ENCODE results near the gene ASTL. TPM values are rescaled to one million over a fixed set of nuclear protein-coding genes. Genes with fewer than 3 reads are reported as not detected.

The ASTL gene
- total and polyA plus RNA-seq, 4 donors = not detected

DNA sequence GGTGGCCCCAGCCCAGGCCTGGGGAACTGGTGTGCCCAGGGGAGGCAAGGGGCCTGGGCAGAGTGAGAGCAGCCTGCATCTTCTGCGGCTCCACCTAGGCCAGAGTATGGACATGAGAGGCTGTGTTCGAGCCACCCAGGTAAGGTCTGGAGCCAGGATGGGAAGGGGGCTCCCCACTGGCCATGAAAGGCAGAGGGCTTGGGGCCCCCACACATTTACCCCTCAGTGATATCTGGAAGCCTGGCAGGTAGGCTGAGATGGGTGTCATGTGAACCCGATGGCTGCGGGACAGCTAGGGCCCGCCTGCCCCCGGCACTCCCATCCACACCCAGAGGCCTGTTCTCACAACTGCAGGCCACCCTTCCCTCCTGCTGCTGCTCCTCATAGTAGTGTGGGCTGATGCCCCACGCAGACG, 35.1 kb downstream of the ASTL start (continued):
- TF ChIP-seq ATF3 (IDR thresholded peaks at IDR 0.05) = no peak

DNA sequence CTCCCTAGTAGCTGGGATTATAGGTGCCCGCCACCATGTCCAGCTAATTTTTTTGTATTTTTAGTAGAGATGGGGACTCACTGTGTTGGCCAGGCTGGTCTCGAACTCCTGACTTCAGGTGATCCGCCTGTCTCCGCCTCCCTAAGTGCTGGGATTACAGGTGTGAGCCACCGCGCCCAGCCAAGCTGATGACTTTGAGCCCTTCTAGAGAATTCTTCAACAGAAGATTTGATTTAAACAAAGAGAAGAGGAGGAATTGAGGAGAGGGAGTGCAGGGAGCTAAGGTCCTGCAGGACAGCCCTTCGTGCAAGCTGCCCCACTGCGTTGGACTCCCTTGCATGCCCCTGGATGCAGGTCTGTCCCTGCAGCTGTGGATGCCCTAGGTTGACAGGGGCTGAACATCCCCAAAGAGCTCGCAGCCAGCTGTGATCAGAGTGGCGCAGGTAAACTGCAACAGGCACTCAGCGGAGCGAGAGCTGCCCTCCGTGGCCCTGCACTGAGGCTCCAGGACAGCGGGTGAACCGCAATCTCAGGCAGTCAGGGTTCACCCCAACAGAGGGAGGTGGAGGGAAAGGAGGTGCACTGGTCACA, 35.6 kb downstream of the ASTL start:
- peaks cover 0 to 10% (median 5%) of the 10 kb centered on the region in 4 donors for H3K9me3 ChIP-seq (ENCODE audit: control insufficient read depth in 4 of 4, low read length in 3 of 4)
- peak overlapping the region in 1 of 2 donors; percentile 38 for H3K27ac ChIP-seq (ENCODE audit: low read depth in 1 of 2, low read length in 2 of 2)
- TF ChIP-seq JUND (IDR thresholded peaks at IDR 0.05) = no peak
- no peak for TF ChIP-seq FOXA2 (IDR thresholded peaks at IDR 0.05)
- no peak for TF ChIP-seq TAF1 (conservative IDR thresholded peaks at IDR 0.05)
- H3K9ac ChIP-seq (ENCODE audit: low read depth in 1 of 2, low read length in 2 of 2) = no peak overlapping the region
- H3K4me3 ChIP-seq (ENCODE audit: low read depth in 1 of 3, low read length in 3 of 3) = no peak overlapping the region
- H3K27me3 ChIP-seq (ENCODE audit: control insufficient read depth in 4 of 4, insufficient read depth in 4 of 4, low read length in 3 of 4) = no peaks in the 10 kb centered on the region
- peaks cover 0 to 5% (median 2%) of the 10 kb centered on the region in 4 donors for H3K4me1 ChIP-seq (ENCODE audit: control insufficient read depth in 4 of 4, insufficient read depth in 4 of 4, low read length in 3 of 4)
- no peak for DNase-seq (ENCODE audit: low spot score)
- 96% methylated on average over 15 of the region's 15 CpGs for WGBS
- no peaks in the 10 kb centered on the region for H3K36me3 ChIP-seq (ENCODE audit: control insufficient read depth in 4 of 4, insufficient read depth in 3 of 4, low read depth in 1 of 4, low read length in 3 of 4)

GRCh38 chr2:96100893-96101304, 37.4 kb downstream of the ASTL start:
- TF ChIP-seq FOXA1 (IDR thresholded peaks at IDR 0.05) (no peak), EGR1 (IDR thresholded peaks at IDR 0.05; ENCODE audit: low read depth in 2 of 2) (no peak), ATF3 (IDR thresholded peaks at IDR 0.05) (no peak), ZBTB33 (IDR thresholded peaks at IDR 0.05) (no peak)
- TF ChIP-seq, protein P1, sequence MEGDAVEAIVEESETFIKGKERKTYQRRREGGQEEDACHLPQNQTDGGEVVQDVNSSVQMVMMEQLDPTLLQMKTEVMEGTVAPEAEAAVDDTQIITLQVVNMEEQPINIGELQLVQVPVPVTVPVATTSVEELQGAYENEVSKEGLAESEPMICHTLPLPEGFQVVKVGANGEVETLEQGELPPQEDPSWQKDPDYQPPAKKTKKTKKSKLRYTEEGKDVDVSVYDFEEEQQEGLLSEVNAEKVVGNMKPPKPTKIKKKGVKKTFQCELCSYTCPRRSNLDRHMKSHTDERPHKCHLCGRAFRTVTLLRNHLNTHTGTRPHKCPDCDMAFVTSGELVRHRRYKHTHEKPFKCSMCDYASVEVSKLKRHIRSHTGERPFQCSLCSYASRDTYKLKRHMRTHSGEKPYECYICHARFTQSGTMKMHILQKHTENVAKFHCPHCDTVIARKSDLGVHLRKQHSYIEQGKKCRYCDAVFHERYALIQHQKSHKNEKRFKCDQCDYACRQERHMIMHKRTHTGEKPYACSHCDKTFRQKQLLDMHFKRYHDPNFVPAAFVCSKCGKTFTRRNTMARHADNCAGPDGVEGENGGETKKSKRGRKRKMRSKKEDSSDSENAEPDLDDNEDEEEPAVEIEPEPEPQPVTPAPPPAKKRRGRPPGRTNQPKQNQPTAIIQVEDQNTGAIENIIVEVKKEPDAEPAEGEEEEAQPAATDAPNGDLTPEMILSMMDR (IDR thresholded peaks at IDR 0.05; ENCODE audit: low read depth, low read length, missing input control) = no peak
- TF ChIP-seq, protein P2, sequence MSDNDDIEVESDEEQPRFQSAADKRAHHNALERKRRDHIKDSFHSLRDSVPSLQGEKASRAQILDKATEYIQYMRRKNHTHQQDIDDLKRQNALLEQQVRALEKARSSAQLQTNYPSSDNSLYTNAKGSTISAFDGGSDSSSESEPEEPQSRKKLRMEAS (IDR thresholded peaks at IDR 0.05) = no peak
- Histone ChIP-seq H3K4me3 (ENCODE audit: low read depth in 1 of 3, low read length in 3 of 3) (no peak overlapping the region), H3K36me3 (ENCODE audit: control insufficient read depth in 4 of 4, insufficient read depth in 3 of 4, low read depth in 1 of 4, low read length in 3 of 4) (no peaks in the 10 kb centered on the region), H3K27ac (ENCODE audit: low read depth in 1 of 2, low read length in 2 of 2) (no peak overlapping the region), H3K27me3 (ENCODE audit: control insufficient read depth in 4 of 4, insufficient read depth in 4 of 4, low read length in 3 of 4) (no peaks in the 10 kb centered on the region), H3K4me1 (ENCODE audit: control insufficient read depth in 4 of 4, insufficient read depth in 4 of 4, low read length in 3 of 4) (peaks cover 0 to 5% (median 2%) of the 10 kb centered on the region in 4 donors), H3K9me3 (ENCODE audit: control insufficient read depth in 4 of 4, low read length in 3 of 4) (peaks cover 0 to 10% (median 5%) of the 10 kb centered on the region in 4 donors), H3K9ac (ENCODE audit: low read depth in 1 of 2, low read length in 2 of 2) (no peak overlapping the region)
- WGBS = 87% methylated on average over 3 of the region's 3 CpGs
- DNase-seq (ENCODE audit: low spot score) = no peak

All from liver (tissue), 9 donors.